Measurements from ENCODE around the gene GUCA1A.
"Not testable (repeated sequence)": the region's sequence is repeated elsewhere in the genome, so short reads cannot be mapped to it uniquely, and the experiment has no call there.

The GUCA1A gene

GRCh38 chr6:42171813-42172581 is 1.2 kb upstream of the GUCA1A start:
- DNase-seq (ENCODE audit: extremely low read depth in 1 of 2, low read depth in 1 of 2) = no peak

GRCh38 chr6:42175860-42176259 is 2.7 kb downstream of the GUCA1A start:
- DNase-seq (ENCODE audit: extremely low read depth in 1 of 2, low read depth in 1 of 2) = no peak

GRCh38 chr6:42176981-42177380 is 3.8 kb downstream of the GUCA1A start:
- no peak for DNase-seq (ENCODE audit: extremely low read depth in 1 of 2, low read depth in 1 of 2)

- no peak for DNase-seq (ENCODE audit: extremely low read depth in 1 of 2, low read depth in 1 of 2)
Observed at GRCh38 chr6:42177514-42178364, 4.6 kb downstream of the GUCA1A start.

- DNase-seq (ENCODE audit: extremely low read depth in 1 of 2, low read depth in 1 of 2) = no peak
Observed at GRCh38 chr6:42179261-42179944, 6.2 kb downstream of the GUCA1A start.

GRCh38 chr6:42179945-42180313 is 6.8 kb downstream of the GUCA1A start:
- no peak for DNase-seq (ENCODE audit: extremely low read depth in 1 of 2, low read depth in 1 of 2)

GRCh38 chr6:42182101-42182500 is 8.9 kb downstream of the GUCA1A start:
- no peak for DNase-seq (ENCODE audit: extremely low read depth in 1 of 2, low read depth in 1 of 2)

GRCh38 chr6:42184475-42184874 is 11.3 kb downstream of the GUCA1A start:
- DNase-seq (ENCODE audit: extremely low read depth in 1 of 2, low read depth in 1 of 2) = no peak

- DNase-seq (ENCODE audit: extremely low read depth in 1 of 2, low read depth in 1 of 2) = no peak
Observed at GRCh38 chr6:42185597-42185996, 12.4 kb downstream of the GUCA1A start.

- DNase-seq (ENCODE audit: extremely low read depth in 1 of 2, low read depth in 1 of 2) = no peak
Observed at GRCh38 chr6:42188406-42188805, 15.2 kb downstream of the GUCA1A start.

- DNase-seq (ENCODE audit: extremely low read depth in 1 of 2, low read depth in 1 of 2) = no peak
Observed at GRCh38 chr6:42190554-42191183, 17.5 kb downstream of the GUCA1A start.

GRCh38 chr6:42192385-42192784 is 19.2 kb downstream of the GUCA1A start:
- not testable (repeated sequence) for DNase-seq (ENCODE audit: extremely low read depth in 1 of 2, low read depth in 1 of 2)

- DNase-seq (ENCODE audit: extremely low read depth in 1 of 2, low read depth in 1 of 2) = no peak
Observed at GRCh38 chr6:42193491-42193894, 20.3 kb downstream of the GUCA1A start.

- no peak for DNase-seq (ENCODE audit: extremely low read depth in 1 of 2, low read depth in 1 of 2)
Observed at GRCh38 chr6:42194056-42194455, 20.9 kb downstream of the GUCA1A start.

- no peak for DNase-seq (ENCODE audit: extremely low read depth in 1 of 2, low read depth in 1 of 2)
Observed at GRCh38 chr6:42195415-42195814, 22.3 kb downstream of the GUCA1A start.

- no peak for DNase-seq (ENCODE audit: extremely low read depth in 1 of 2, low read depth in 1 of 2)
Observed at GRCh38 chr6:42197555-42198362, 24.6 kb downstream of the GUCA1A start.

GRCh38 chr6:42199106-42199981 is 26.2 kb downstream of the GUCA1A start:
- no peak for DNase-seq (ENCODE audit: extremely low read depth in 1 of 2, low read depth in 1 of 2)

GRCh38 chr6:42200035-42200434 is 26.9 kb downstream of the GUCA1A start:
- no peak for DNase-seq (ENCODE audit: extremely low read depth in 1 of 2, low read depth in 1 of 2)

- no peak for DNase-seq (ENCODE audit: extremely low read depth in 1 of 2, low read depth in 1 of 2)
Observed at GRCh38 chr6:42201382-42201781, 28.2 kb downstream of the GUCA1A start.

Data from activated CD8-positive, alpha-beta memory T cell treated with anti-CD3 and anti-CD28 coated beads for 1 hour (primary cell).